ENCODE results near the gene SLC25A38.
"Not testable (repeated sequence)": the region's sequence is repeated elsewhere in the genome, so short reads cannot be mapped to it uniquely, and the experiment has no call there.

The SLC25A38 gene

DNA sequence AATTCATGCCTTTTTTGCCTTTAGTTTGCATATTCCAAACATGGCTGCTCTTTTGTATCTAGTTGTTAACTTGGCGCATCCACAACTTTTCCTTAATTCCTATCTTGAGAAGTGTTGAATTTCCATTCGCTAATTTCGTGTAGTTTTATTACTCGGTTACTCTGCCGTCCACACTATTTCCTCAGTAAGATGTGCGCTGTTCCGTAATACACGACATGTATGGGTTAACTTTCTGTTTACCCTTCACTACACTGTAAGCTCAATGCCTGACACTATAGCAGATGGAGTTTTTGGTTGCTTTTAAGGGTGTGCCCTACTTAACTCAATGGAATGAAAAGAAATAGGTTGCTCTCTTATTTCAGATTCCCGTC lies 24.1 kb downstream of the SLC25A38 start:
- DNase-seq (ENCODE audit: low read depth, low spot score), result no peak

DNA sequence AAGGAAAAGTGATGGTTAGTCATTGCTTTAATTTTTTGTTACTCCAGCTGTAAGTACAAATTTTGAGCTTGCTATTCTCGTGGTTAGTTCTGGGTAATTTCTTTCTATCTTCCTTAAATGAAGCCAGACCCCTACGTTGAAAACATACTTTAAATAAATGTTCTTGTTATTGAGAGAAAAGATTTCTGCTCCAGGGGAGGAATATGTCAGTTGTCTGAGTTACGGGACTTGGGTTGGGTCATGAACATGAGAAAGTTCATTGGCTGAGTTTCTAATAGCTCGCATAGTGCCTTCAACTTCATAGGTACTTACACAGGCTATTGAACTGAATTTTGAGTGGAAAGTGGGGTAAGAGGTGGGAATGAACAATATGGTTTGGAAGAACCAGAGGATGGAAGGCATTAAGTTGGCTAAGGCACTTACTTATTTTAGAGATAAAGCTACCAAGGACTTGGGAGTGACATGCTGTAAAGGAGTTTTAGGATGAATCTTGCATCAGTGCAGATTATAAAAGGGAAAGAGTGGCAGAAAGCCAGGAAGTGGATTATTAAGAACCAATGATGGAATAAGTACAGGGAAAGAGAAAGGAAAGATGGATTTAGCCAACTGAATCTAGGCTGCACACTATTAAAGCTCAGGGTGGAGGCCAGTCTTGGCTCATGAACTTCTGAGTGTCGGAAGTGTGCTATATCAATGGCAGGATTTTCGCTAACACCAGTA lies 24.8 kb downstream of the SLC25A38 start:
- DNase-seq (ENCODE audit: low read depth, low spot score), result no peak

DNA sequence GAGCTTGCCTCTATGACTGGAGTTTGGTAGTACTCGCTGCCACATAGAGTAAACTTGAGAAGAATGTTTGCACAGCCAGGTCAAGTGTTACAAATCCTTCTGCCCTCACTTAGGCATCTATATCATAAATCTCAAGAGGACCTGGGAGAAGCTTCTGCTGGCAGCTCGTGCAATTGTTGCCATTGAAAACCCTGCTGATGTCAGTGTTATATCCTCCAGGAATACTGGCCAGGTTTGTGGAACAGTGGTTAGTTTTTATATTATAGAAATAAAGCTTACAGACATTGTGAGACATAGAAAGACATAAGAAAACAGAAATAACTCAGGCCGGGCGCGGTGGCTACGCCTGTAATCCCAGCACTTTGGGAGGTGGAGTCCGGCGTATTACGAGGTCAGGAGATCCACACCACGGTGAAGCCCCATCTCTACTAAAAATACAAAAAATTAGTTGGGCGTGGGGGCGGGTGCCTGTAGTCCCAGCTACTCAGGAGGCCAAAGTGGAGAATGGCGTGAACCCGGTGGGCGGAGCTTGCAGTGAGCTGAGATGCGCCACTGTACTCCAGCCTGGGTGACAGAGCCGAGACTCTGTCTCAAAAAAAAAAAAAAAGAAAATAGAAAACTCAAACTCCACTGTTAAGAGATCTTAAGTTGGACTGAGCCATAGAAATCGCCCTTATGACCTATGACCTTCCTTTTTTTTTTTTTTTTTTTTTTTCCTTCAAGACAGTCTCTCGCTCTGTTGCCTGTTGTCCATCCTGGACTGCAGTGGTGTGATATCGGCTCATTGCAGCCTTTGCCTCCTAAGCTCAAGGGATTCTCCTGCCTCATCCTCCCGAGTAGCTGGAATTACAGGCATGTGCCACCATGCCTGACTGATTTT lies 25.6 kb downstream of the SLC25A38 start:
- DNase-seq (ENCODE audit: low read depth, low spot score), result no peak

DNA sequence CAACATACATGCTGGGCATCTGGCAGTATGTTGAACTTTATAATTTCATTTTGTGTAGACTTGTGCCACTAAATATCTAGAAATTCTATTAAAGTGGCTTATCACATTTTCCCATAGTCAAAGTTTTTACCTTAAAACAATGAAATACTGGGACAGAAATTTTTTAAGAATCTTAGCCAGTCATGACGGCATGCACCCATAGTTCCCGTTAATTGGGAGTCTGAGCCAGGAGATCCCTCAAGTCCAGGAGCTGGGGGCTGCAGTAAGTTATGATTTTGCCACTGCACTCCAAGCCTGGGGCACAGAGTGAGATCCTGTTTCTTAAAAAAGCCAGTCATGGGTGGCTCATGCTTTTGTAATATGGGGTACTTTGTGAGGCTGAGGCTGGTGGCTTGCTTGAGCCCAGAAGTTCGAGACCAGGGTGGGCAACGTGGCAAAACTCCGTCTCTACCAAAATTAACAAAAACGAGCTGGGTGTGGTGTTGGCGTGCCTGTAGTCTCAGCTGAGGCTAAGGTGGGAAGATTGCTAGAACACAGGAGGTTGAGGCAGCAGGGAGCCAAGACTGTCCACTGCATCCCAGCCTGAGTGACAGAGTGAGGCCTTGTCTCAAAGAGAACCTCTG lies 26.5 kb downstream of the SLC25A38 start:
- DNase-seq (ENCODE audit: low read depth, low spot score), result no peak

DNA sequence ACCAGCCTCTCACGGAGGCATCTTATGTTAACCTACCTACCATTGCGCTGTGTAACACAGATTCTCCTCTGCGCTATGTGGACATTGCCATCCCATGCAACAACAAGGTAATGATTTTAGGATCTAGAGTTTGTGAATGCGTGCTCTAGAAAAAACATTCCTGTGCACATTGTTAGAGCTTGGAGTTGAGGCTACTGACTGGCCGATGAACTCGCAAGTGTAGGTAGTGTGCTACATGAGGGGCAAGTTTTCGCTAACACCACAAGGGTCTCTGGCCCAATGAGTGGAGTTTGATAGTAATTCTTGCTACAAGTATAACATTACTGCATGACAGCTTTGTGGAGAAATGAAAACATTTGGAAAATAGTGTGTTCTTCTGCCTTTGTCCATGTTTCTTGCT lies 27.7 kb downstream of the SLC25A38 start:
- no peak for DNase-seq (ENCODE audit: low read depth, low spot score)

DNA sequence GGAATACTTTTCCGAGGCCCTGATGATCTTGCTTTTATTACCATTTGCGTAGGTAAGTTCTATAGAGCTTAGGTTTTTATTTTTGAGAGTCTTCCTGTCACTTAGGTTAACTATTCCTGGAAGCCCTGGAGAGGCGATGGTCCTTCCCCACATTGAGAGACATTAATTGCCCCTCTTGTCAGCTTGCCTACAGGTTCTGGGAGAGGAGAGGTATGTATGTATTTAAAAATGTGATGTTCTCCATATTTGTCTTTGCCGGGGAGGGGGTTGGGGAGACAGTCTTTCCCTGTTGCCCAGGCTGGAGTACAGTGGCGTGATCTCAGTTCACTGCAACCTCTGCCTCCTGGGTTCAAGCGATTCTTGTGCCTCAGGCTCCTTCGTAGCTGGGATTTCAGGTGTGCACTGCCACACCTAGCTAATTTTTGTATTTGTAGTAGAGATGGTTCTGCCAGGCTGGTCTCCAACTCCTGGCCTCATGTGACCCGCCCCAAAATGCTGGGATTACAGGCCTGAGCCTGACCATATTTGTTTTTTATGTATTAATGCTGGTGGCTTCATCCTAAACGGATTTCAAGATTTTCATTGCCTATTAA lies 29.6 kb downstream of the SLC25A38 start:
- no peak for DNase-seq (ENCODE audit: low read depth, low spot score)

DNA sequence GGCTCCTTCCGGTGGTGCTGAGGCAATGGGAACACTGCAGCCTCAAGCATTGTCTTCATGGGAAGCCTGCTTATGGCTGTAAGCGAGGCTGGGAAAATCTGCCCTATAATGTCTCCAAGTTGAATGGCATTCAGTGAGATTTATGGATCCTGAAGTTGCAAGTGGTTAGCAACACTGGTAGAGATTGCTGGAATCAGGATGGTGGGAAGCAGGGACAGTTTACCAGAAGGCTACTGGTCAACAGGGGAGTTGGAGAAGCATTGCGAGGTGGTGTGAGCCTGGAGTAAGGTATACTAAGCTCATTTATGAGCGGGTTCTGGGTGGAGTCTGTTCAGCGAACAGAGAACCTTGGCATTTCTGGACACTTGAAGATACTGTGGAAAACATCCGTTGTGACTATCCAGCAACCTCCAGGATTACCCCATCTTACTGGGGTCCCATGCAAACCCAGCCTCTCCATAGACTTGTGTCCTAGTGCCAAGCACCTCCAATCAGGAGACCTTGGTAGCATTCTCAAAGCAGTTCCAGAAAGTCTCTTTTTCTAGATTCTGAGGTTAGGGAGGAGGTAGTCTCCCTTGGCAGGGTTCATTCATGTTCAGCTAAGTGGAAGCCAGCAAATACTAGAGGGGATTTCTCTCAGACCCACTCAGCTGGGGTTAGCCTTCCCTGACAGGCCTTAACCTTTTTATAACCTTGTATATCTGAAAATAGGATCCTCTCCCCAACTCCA lies 30.7 kb downstream of the SLC25A38 start:
- DNase-seq (ENCODE audit: low read depth, low spot score), result no peak

DNA sequence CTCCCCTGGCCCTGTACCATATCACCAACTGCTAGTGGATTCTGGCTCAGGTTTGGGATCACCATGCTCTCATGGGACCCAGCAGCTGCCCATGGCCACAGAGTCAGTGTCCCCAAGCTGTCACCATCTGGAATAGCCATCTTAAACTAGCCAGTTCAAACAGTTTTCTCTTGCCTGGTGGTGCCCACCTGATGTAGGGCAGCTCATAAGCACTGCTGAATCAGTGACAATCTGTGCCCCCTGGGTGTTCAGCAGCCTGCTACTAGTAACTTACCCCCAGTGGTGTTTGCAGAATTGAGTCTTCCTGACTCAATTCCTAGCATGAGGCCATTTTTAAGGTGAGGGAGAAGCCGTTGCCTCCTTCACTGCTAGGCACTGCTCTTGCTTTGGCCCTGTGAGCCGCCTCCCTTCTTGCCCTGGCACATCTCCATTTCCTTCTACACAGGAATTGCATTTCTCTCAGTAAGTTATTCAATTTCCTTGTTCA lies 31.3 kb downstream of the SLC25A38 start:
- DNase-seq (ENCODE audit: low read depth, low spot score), result no peak

DNA sequence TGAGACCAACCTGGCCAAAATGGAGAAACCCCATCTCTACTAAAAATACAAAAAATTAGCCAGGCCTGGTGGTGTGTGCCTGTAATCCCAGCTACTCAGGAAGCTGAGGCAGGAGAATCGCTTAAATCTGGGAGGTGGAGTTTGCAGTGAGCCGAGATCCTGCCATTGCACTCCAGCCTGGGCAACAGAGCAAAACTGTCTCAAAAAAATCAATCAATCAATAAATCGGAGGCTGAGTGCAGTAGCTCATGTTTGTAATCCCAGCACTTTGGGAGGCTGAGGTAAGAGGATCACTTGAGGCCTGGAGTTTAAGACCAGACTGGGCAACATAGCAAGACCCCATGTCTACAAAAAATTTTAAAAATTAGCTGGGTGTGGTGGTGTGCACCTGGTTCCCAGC lies 32.1 kb downstream of the SLC25A38 start:
- not testable (repeated sequence) for DNase-seq (ENCODE audit: low read depth, low spot score)

DNA sequence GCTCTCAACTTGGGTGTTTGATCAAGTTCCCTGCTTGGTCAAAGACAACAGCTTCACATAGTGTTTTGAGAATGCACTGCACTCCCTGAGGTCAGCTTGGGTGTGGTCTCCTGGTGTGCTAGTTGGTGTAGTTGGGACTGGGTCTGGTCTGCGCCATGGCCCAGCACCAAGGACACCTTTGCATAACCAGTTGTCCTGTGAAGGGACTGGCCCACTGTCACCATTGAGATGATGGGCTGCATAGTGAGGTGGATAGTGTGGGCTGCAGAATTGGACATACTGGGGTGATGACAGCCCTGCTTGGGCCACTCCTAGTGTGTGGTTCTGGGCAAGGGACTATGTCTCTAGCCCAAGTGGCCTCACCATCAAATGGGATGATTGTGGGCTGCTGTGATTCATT lies 32.8 kb downstream of the SLC25A38 start:
- DNase-seq (ENCODE audit: low read depth, low spot score), result no peak

DNA sequence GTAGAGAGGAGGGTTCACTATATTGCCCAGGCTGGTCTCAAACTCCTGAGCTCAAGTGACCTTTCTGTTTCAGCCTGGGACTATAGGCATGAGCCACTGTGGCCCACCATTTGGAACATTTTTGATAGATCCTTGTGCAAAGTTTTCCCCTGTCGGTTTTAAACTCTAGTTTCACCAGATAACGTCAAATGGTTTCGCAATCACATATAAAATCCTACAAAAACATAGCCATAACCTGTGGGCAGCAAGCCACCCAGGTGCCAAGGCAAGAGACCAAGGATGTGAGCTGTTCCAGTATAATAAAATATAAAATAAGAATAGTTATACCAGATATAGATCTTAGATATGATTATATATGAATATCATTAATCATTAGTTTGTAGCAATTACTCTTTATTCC lies 33.8 kb downstream of the SLC25A38 start:
- not testable (repeated sequence) for DNase-seq (ENCODE audit: low read depth, low spot score)

DNA sequence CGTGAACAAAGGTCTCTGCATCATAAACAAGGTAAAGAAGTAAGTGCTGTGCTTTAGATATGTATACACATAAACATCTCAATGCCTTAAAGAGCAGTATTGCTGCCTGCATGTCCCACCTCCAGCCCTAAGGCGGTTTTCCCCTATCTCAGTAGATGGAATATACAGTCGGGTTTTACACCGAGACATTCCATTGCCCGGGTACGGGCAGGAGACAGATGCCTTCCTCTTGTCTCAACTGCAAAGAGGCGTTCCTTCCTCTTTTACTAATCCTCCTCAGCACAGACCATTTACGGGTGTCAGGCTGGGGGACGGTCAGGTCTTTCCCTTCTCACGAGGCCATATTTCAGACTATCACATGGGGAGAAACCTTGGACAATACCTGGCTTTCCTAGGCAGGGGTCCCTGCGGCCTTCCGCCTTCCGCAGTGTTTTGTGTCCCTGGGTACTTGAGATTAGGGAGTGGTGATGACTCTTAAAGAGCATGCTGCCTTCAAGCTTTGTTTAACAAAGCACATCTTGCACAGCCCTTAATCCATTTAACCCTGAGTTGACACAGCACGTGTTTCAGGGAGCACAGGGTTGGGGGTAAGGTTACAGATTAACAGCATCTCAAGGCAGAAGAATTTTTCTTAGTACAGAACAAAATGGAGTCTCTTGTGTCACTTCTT lies 35.5 kb downstream of the SLC25A38 start:
- not testable (repeated sequence) for DNase-seq (ENCODE audit: low read depth, low spot score)

DNA sequence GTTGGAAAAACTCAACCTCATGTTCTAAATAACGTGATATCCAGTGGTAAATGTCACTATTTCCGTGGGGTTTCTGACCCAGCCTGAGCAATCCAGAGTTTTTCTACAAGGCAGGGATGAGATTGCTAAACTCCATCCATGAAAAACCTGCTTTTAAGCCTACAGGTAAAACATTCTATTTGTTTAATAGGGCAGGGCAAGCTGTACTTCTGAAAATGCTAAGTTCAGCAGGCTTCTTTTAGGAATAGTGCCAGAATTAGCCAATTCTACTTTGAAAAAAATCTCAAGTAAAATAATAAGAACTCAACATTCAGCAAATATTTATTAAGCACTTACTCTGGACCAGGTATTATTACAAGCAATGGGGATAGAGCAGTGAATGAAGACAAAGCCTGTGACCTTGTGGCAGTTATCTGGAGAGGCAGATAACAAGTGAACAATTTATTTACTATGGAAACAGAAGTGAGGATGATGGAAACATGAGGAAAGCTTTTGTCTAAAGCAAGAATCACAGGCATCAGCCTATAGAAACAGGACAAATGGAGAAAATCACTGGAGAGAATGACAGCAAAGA lies 36.7 kb downstream of the SLC25A38 start:
- DNase-seq (ENCODE audit: low read depth, low spot score), result no peak

DNA sequence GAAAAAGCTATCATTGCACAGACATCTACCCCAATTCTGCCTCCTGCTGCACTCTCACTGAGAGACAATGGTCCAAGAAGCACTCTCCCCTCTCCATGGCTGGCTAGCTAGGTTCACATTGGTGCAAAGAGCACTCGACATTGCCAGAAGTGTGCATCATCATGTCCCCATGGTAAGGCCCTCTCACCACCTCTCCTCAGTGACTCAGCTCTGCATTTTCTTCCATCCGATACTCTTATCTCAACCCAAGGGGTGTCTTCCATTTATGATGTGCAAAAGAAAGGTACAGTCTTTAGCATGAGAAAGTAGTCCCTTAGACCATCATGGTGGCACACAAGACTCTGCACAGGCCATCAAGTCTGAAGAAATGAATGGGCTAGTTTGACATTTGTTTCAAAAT lies 37.4 kb downstream of the SLC25A38 start:
- DNase-seq (ENCODE audit: low read depth, low spot score), result no peak

DNA sequence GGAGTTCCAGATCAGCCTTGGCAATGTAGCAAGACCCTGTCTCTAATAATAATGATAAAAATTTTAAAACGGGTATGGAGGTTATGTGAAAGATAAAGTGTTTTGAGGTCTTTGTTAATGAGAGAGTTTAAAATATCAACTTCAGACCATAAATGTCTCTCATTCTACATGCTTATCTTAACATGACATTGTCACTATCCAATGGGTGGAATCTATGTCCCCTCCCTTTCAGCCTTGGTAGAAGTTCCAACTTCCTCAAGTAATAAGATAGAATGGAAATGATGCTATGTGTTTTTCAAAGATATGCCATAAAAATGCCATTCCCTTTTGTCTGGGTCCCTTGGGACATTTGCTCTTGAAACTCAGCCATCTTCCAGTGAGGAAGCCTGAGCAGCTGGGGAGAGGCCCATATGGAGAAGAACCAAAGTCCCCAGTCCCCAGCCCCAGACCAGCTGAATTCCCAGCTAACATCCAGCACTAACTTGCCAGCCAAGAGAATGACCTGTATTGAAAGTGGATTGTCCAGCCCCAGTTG lies 40.3 kb downstream of the SLC25A38 start:
- DNase-seq (ENCODE audit: low read depth, low spot score), result no peak

DNA sequence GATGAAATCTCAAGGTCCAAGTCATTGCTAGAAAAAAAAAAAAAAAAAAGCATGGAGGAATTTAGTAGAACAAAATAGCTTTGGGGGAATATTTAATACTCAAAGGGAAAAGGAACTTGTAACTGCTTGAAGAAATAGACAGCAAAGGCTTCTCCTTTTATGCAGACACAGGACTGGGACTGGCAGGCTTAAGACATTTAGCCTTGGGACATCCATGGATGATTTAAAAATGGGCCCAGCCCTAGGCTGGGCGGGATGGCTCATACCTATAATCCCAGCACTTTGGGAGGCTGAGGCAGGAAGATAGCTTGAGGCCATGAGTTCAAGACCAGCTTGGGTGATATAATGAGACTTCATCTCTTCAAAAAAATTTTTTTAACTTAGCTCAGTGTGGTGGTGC lies 43.1 kb downstream of the SLC25A38 start:
- DNase-seq (ENCODE audit: low read depth, low spot score), result no peak

DNA sequence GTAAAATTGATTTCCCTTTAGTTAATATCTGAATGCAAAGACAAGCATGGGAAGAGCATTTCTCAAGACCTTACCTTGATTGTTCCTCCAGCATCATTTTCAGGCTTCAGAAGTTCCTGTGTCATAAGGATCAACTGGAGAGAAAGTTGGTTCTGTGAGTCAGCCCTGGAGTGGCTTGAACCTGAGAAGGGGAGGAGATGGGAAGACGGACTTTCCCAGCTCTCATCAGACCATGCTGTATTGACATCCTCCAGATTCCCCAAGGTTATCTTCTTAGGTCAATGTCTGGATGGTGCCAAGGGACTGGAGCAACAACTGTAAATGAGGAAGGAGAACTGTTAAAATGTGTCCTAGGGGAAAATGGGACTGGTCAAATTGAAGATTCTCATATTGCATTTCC lies 44.3 kb downstream of the SLC25A38 start:
- no peak for DNase-seq (ENCODE audit: low read depth, low spot score)

DNA sequence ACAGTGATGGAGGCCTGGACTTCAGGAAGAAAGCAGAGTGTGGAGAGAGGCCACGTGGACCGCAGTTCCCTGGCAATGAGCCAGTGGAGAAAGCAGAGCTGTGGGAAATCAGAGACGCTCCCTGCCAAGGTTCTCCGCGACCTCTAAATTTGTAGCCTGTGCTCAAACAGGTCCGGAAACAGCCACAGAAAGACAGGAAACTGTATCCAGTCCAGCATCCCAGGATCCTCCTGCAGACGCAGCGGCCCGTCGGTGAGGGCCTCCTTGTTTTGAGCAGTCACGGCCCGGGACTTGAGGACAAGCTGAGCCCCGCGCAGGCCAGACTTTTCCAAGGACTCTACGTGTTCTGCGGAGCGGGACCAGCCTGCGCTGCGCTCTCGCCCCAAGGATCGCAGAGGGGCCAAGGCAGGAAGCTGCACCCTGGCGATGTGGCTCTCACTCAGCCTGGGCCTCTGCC lies 45.6 kb downstream of the SLC25A38 start:
- no peak for DNase-seq (ENCODE audit: low read depth, low spot score)

DNA sequence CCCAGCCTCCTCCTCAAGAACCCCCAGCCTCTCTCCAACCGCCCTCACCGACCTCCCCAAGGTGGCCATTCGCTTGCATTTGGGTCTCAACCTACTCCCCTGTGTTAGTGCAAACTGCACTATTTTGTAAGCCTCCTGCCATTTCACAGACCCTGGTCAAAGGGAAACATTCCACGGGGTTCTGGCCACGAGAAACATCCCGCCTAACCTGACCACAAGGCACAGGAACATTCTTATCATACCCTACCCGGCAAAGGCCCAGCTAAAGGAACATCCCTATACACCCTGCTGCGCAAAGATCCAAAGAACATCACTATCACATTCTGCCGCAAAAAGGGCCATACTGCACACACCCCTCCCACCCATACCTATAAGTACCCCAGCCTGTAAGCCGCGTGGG lies 46.3 kb downstream of the SLC25A38 start:
- DNase-seq (ENCODE audit: low read depth, low spot score), result no peak

DNA sequence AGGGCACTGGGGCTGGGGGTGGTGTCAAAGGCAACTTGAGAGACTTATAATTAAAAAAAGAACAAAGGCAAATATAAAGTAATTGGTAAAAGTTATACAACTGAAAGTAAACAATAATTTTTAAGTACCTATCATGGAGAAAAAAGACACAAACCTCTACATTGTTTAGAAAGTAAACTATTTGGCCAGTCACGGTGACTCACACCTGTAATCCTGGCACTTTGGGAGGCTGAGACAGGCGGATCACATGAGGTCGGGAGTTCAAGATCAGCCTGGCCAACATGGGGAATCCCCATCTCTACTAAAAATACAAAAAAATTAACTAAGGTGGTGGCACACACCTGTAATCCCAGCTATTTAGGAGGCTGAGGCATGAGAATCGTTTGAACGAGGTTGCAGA lies 49.2 kb downstream of the SLC25A38 start:
- no peak for DNase-seq (ENCODE audit: low read depth, low spot score)
